ENCODE results near the gene CUL2.
A peak's percentile ranks its signal among the peaks of the same experiment; 100 is the strongest.

The CUL2 gene

GRCh38 chr10:35003906-35004305 lies 86.2 kb downstream of the CUL2 start:
- no peak overlapping the region for H3K4me3 ChIP-seq (ENCODE audit: low read depth, low read length)
- no peak for DNase-seq (ENCODE audit: low read depth)
- no peak for TF ChIP-seq CTCF (conservative IDR thresholded peaks at IDR 0.05; ENCODE audit: low read depth, low read length)

- TF ChIP-seq CTCF (conservative IDR thresholded peaks at IDR 0.05; ENCODE audit: low read depth, low read length) = no peak
- H3K4me3 ChIP-seq (ENCODE audit: low read depth, low read length) = no peak overlapping the region
- peak; percentile 70 for DNase-seq (ENCODE audit: low read depth)
Observed at GRCh38 chr10:35000936-35001335, 89.2 kb downstream of the CUL2 start.

- no peak for DNase-seq (ENCODE audit: low read depth)
- no peak overlapping the region for H3K4me3 ChIP-seq (ENCODE audit: low read depth, low read length)
- TF ChIP-seq CTCF (conservative IDR thresholded peaks at IDR 0.05; ENCODE audit: low read depth, low read length) = no peak
Observed at GRCh38 chr10:34999532-34999931, 90.6 kb downstream of the CUL2 start.

GRCh38 chr10:34998940-34999339 lies 91.2 kb downstream of the CUL2 start:
- DNase-seq (ENCODE audit: low read depth) = no peak
- no peak overlapping the region for H3K4me3 ChIP-seq (ENCODE audit: low read depth, low read length)
- TF ChIP-seq CTCF (conservative IDR thresholded peaks at IDR 0.05; ENCODE audit: low read depth, low read length) = no peak

GRCh38 chr10:34996843-34997242 lies 93.3 kb downstream of the CUL2 start:
- peak; percentile 97 for DNase-seq (ENCODE audit: low read depth)
- H3K4me3 ChIP-seq (ENCODE audit: low read depth, low read length) = no peak overlapping the region
- TF ChIP-seq CTCF (conservative IDR thresholded peaks at IDR 0.05; ENCODE audit: low read depth, low read length) = no peak

GRCh38 chr10:34995925-34996324 lies 94.2 kb downstream of the CUL2 start:
- no peak for TF ChIP-seq CTCF (conservative IDR thresholded peaks at IDR 0.05; ENCODE audit: low read depth, low read length)
- DNase-seq (ENCODE audit: low read depth) = no peak
- H3K4me3 ChIP-seq (ENCODE audit: low read depth, low read length) = no peak overlapping the region

GRCh38 chr10:34994565-34995142 lies 95.5 kb downstream of the CUL2 start:
- peak; percentile 96 for DNase-seq (ENCODE audit: low read depth)
- H3K4me3 ChIP-seq (ENCODE audit: low read depth, low read length) = no peak overlapping the region
- TF ChIP-seq CTCF (conservative IDR thresholded peaks at IDR 0.05; ENCODE audit: low read depth, low read length) = peak; percentile 89
